HFFc6 (cell line): Measurements from ENCODE around the gene KLK15. TPM values are rescaled to one million over a fixed set of nuclear protein-coding genes. Genes with fewer than 3 reads are reported as not detected.
A peak's percentile ranks its signal among the peaks of the same experiment; 100 is the strongest.
"Not testable (repeated sequence)": the region's sequence is repeated elsewhere in the genome, so short reads cannot be mapped to it uniquely, and the experiment has no call there.

Experiments used
- DNase-seq: peaks from one replicate; pipeline ENCODE4 v3.0.0-alpha.2; 2018
- H3K27ac Mint-ChIP-seq: 2 replicates; pipeline ENCODE4 v1.8.0; 2020; ENCODE audit warnings: mild to moderate bottlenecking, mixed read lengths
- H3K27me3 Mint-ChIP-seq: 2 replicates; pipeline ENCODE4 v1.8.0; 2021; ENCODE audit warnings: mild to moderate bottlenecking, moderate library complexity, mixed read lengths; ENCODE audit not compliant: insufficient read depth
- H3K36me3 Mint-ChIP-seq: 2 replicates; pipeline ENCODE4 v1.8.0; 2021; ENCODE audit warnings: low read depth, mixed read lengths
- H3K4me1 Mint-ChIP-seq: 2 replicates; pipeline ENCODE4 v1.8.0; 2020; ENCODE audit warnings: low read depth, mixed read lengths
- H3K4me3 Mint-ChIP-seq: 2 replicates; pipeline ENCODE4 v1.8.0; 2020; ENCODE audit warnings: mild to moderate bottlenecking, moderate library complexity, mixed read lengths
- H3K9me3 Mint-ChIP-seq: 2 replicates; pipeline ENCODE4 v1.8.0; 2020; ENCODE audit warnings: mild to moderate bottlenecking, mixed read lengths
- CTCF ChIP-seq: fragments of 200-600 bp; sonication (generic); IDR thresholded peaks from 2 replicates; pipeline ENCODE4 v1.5.0; 2021; ENCODE audit warnings: antibody characterized with exemption, mild to moderate bottlenecking
- total RNA-seq, 6 experiments: library from RNA; stranded (reverse); fragmentation: NEBNext Ultra II Directional; extraction: Animal tissue kit (Norgen Biotek cat#: 25700); gene quantifications; 2 replicates in 1 of 6; 3 replicates in 5 of 6; pipeline ENCODE4 v1.2.3, GENCODE V29; 2021

The KLK15 gene
- total RNA-seq, 6 experiments from 2014 or later: not detected

DNA sequence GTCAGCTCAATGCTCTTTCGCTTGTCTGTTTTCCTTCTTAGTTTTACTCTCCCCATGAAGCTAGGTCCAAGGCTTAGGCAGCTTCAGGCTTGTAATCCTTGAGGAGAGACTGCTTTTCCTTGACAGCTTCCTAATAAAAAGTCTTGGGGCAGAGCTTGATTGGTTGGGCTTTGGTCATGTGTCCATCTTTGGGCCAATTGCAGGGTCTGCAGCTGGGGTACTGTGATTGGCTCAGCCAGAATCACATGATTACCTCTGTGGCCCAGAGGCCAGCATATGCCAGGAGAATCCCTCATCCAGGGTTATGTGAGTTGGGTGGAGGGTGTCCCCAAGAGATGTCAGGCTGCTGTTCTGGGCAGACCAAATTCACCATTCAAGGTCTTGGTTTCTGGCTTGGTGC is 17.9 kb downstream of the KLK15 start:
- TF ChIP-seq CTCF: no peak
- no peak overlapping the region for H3K4me3 Mint-ChIP-seq
- H3K9me3 Mint-ChIP-seq: no peaks in the 10 kb centered on the region; the same call in 1 of the 2 replicates
- H3K27ac Mint-ChIP-seq: no peak overlapping the region
- peaks cover 3% of the 10 kb centered on the region for H3K4me1 Mint-ChIP-seq
- peaks cover 37% of the 10 kb centered on the region for H3K27me3 Mint-ChIP-seq
- no peak for DNase-seq
- H3K36me3 Mint-ChIP-seq: no peaks in the 10 kb centered on the region

GRCh38 chr19:50814883-50815282 is 18.5 kb downstream of the KLK15 start:
- Mint-ChIP-seq H3K4me1 (no peaks in the 10 kb centered on the region), H3K27me3 (peaks cover 31% of the 10 kb centered on the region)
- DNase-seq: no peak

DNA sequence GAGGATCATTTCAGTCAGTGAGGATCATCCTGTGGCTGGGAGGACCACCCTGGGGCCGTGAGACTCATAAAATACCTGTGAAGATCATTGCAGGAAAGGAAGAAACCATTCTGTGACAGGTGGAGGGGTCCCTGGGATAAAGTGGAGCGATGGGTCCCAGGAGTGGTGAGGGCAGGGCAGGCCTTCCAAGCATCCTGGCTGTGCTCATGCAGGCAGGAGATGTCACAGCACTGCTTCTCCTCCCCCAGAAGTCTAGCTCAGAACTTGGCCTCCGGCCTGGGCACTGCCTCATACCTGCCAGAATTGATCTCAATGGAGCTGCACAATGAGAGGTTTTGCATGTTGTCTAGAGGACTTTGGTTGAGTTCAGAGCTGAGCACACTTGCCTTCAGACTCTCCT is 20.9 kb downstream of the KLK15 start:
- DNase-seq: no peak
- no peaks in the 10 kb centered on the region; the same call in 1 of the 2 replicates for H3K9me3 Mint-ChIP-seq
- no peak for TF ChIP-seq CTCF
- H3K4me1 Mint-ChIP-seq: no peaks in the 10 kb centered on the region
- H3K27ac Mint-ChIP-seq: no peak overlapping the region
- no peak overlapping the region for H3K4me3 Mint-ChIP-seq
- H3K36me3 Mint-ChIP-seq: no peaks in the 10 kb centered on the region
- peaks cover 15% of the 10 kb centered on the region for H3K27me3 Mint-ChIP-seq

More at GRCh38 chr19:50814883-50815282, 18.5 kb downstream of the KLK15 start:
- Mint-ChIP-seq H3K27ac (no peak overlapping the region), H3K36me3 (no peaks in the 10 kb centered on the region), H3K4me3 (no peak overlapping the region), H3K9me3 (no peaks in the 10 kb centered on the region; the same call in 1 of the 2 replicates)
- no peak for TF ChIP-seq CTCF

DNA sequence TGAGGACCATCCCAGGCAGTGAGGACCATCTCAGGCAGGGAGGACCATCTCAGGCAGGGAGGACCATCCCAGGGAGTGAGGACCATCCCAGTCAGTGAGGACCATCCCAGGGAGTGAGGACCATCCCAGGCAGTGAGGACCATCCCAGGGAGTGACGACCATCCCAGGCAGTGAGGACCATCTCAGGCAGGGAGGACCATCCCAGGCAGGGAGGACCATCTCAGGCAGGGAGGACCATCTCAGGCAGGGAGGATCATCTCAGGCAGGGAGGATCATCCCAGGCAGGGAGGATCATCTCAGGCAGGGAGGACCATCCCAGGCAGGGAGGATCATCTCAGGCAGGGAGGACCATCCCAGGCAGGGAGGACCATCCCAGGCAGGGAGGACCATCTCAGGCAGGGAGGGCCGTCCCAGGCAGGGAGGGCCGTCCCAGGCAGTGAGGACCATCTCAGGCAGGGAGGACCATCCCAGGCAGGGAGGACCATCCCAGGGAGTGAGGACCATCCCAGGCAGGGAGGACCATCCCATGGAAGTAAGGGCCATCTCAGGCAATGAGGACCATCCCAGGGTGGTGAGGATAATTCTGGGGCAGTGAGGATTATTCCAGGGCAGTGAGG is 21.6 kb downstream of the KLK15 start:
- not testable (repeated sequence) for DNase-seq, H3K27me3 Mint-ChIP-seq, H3K4me3 Mint-ChIP-seq, H3K9me3 Mint-ChIP-seq, H3K4me1 Mint-ChIP-seq, H3K36me3 Mint-ChIP-seq, H3K27ac Mint-ChIP-seq

DNA sequence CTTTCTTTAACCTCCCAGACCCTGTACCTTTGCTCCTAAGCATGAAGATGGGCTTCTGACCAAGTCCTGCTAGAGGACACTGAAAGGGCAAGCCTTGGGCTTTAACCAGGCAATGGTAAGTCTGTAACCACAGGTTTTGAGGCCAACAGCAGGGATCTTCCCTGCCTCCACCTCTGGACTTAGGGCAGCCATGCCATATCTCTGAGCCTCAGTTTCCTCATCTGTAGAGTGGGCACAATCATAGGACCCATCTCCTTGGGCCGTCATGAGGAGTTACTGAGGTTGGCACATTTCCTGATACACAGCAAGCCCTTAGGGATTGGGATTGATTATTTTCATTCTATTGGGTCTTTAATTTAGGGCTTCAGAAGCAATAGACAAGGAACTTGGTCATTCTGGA is 24.5 kb downstream of the KLK15 start:
- Mint-ChIP-seq H3K36me3 (peaks cover 6% of the 10 kb centered on the region), H3K4me1 (peaks cover 8% of the 10 kb centered on the region), H3K4me3 (no peak overlapping the region), H3K27me3 (peaks cover 12% of the 10 kb centered on the region), H3K9me3 (peaks cover 4% of the 10 kb centered on the region; the same call in 1 of the 2 replicates), H3K27ac (no peak overlapping the region)
- no peak for TF ChIP-seq CTCF
- DNase-seq: no peak

DNA sequence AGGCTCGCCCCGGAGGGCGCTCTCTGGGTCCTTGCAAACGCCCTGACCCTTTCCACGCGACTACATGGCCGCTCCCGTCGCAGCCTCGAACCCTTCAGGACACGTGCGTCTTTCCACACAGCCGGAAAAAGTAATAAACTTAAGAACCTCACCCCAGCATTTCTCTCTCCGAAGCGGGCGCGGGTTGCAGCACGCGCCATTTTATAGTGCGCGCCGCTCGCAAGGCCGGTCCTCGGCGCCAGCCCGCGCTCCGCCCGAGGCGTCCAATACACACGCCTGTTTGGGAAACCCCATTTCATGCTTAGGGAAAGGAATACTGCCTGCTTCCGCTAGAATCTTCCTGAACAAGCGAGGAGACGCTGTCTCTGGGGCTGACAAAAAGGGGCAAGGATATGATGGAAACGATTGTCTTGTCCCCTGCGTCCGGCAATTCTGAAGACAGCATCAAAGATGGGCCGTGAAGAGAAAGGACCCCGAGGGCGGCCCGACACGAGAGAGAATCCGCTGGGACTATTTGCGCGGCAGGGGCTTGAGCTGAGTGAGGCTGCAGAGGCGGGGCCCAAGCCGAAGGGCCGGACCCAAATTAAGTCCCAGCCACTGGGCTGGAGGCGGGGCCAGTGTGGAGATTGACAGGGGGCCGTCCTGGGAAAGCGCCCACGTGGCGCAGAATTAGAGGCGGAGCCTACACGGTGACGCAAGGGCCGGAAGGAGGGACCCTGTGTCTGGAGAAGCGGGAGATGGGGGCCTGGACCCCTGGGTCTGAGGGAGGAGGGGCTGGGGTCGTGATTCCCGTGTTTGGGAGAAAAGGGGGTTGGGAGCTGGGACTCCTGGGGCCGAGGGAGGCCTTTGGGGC is 28.7 kb downstream of the KLK15 start:
- Mint-ChIP-seq H3K4me3 (peak overlapping the region; percentile 99), H3K9me3 (peaks cover 4% of the 10 kb centered on the region; the same call in 1 of the 2 replicates), H3K4me1 (peaks cover 25% of the 10 kb centered on the region), H3K36me3 (peaks cover 19% of the 10 kb centered on the region), H3K27ac (peak overlapping the region; percentile 100), H3K27me3 (peaks cover 8% of the 10 kb centered on the region)
- DNase-seq: peak; percentile 98
- TF ChIP-seq CTCF: no peak
